GM10847 (cell line): ENCODE data around the gene SPRED2.

Source experiments
- POLR2A ChIP-seq: IDR thresholded peaks from 2 replicates; pipeline ENCODE4 v1.6.1; 2011; ENCODE audit not compliant: insufficient read length; ENCODE audit errors: extremely low read depth

The SPRED2 gene

GRCh38 chr2:65386989-65387388, 45.4 kb downstream of the SPRED2 start:
- no peak for TF ChIP-seq POLR2A

- TF ChIP-seq POLR2A, result no peak
These were observed 46.1 kb downstream of the SPRED2 start for GRCh38 chr2:65386344-65386743.

GRCh38 chr2:65383541-65384488, 48.6 kb downstream of the SPRED2 start:
- no peak for TF ChIP-seq POLR2A

GRCh38 chr2:65382776-65383357, 49.5 kb downstream of the SPRED2 start:
- TF ChIP-seq POLR2A, result no peak

- TF ChIP-seq POLR2A, result no peak
These were observed 50.1 kb downstream of the SPRED2 start for GRCh38 chr2:65382323-65382722.

GRCh38 chr2:65381607-65382051, 50.8 kb downstream of the SPRED2 start:
- TF ChIP-seq POLR2A, result no peak

- no peak for TF ChIP-seq POLR2A
These were observed 52.1 kb downstream of the SPRED2 start for GRCh38 chr2:65380255-65380654.

- no peak for TF ChIP-seq POLR2A
These were observed 52.7 kb downstream of the SPRED2 start for GRCh38 chr2:65379721-65380171.

GRCh38 chr2:65379223-65379622, 53.2 kb downstream of the SPRED2 start:
- TF ChIP-seq POLR2A, result no peak

- no peak for TF ChIP-seq POLR2A
These were observed 54.1 kb downstream of the SPRED2 start for GRCh38 chr2:65378290-65378689.

- no peak for TF ChIP-seq POLR2A
These were observed 54.7 kb downstream of the SPRED2 start for GRCh38 chr2:65377556-65378192.

GRCh38 chr2:65375723-65376122, 56.7 kb downstream of the SPRED2 start:
- TF ChIP-seq POLR2A, result no peak

GRCh38 chr2:65374999-65375398, 57.4 kb downstream of the SPRED2 start:
- no peak for TF ChIP-seq POLR2A

- TF ChIP-seq POLR2A, result no peak
These were observed 57.8 kb downstream of the SPRED2 start for GRCh38 chr2:65374575-65374974.

GRCh38 chr2:65373365-65373918, 59.0 kb downstream of the SPRED2 start:
- no peak for TF ChIP-seq POLR2A
